Activated CD8-positive, alpha-beta memory T cell treated with anti-CD3 and anti-CD28 coated beads, Interleukin-2, amount 50 U/mL, for 24 hours (primary cell): ENCODE results near the gene NFYC.

Experiments
- DNase-seq: peaks from one replicate; pipeline ENCODE4 v3.0.0-alpha.2; 2020; ENCODE audit errors: extremely low read depth

The NFYC gene

DNA sequence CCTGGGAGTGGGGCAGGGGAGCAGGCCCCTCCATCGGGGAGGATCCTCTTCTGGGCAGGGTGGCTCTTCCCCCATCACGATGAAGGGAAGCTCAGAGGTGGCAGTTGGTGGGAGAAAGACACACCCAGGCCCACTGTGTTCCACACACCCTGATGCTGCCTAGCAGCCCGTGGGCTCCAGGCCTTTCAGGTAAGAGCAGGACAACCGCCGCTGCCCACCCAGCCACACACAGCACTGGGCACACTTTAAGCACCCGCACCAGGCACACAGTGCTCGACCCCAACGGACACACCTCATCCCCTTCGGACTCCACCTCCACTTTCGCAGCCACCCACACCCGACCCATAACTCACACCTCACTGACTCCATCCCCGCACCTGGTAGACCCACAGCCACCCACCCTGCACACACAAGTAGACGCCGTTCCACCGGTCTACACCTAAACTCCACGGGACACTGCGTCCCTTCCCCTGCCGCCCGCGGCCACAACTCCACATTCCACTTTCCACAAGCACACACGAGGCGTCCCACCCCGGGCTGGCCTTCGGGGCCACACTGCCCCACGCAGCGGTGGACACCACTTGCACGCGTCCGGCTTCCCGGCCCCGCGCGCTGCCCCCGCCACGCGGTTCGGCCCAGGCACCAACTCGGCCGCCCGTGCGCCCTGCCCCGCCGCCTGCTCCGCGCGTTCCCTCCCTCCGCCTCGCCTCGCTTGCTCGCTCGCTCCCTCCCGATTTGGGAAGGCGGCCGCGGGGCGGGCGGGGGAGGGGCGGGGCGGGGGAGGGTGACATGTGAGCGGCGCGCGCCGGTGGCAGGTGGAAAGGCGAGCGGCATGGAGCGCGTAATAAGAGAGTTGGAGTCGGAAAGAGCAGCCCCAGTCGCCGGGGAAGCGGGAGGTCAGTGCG, 91.7 kb downstream of the NFYC start, which contains the start of gene KCNQ4:
Gene KCNQ4 (plus strand): TSS at position 787 of the 905 bp plus-strand sequence. CDS start 307 bp downstream, outside the sequence.
- no peak for DNase-seq

- no peak for DNase-seq
These were observed 92.8 kb downstream of the NFYC start for GRCh38 chr1:40784141-40784770.

GRCh38 chr1:40784771-40785151, 93.3 kb downstream of the NFYC start:
- DNase-seq, result no peak

- no peak for DNase-seq
These were observed 93.9 kb downstream of the NFYC start for GRCh38 chr1:40785446-40785845.

DNA sequence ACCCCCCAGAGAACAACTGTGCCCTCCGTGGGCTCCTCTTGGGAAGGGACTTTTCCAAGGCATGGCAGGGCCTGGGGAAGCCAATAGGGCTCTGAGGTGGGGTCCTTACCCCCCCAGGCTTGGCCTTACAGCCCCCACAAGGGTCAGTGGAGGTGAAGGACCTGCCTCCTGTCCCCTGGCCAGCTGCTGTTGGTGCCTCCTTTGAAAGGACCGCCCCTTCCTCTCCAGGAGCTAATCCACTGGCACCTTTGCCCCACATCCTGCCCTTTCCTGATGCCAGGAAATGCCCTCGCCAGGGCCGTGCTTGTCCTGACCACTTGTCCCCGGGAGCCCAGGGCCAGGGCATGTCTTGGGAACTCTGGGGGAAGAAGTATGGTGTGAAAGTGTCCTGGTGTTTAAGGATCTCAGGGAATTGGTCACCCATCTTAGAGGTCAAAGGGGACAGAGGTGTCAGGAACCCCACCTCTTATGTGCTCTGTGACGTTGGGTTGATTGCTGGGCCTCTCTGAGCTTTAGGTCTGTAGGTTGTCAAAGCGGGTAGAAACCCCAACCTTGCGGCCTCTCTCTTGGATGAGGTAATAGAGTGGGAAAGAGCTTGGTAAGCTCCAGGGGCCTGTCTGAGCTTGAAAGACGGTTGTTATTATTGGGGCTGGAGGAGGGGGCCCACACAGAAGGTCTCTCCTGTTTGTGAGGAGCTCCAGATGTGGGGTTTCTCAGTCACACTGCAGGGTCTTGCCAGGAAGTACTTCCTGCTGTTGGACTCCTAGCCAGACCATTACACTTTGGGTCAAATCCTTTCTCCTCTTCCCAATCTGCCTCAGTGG, 94.9 kb downstream of the NFYC start:
- DNase-seq, result no peak

DNA sequence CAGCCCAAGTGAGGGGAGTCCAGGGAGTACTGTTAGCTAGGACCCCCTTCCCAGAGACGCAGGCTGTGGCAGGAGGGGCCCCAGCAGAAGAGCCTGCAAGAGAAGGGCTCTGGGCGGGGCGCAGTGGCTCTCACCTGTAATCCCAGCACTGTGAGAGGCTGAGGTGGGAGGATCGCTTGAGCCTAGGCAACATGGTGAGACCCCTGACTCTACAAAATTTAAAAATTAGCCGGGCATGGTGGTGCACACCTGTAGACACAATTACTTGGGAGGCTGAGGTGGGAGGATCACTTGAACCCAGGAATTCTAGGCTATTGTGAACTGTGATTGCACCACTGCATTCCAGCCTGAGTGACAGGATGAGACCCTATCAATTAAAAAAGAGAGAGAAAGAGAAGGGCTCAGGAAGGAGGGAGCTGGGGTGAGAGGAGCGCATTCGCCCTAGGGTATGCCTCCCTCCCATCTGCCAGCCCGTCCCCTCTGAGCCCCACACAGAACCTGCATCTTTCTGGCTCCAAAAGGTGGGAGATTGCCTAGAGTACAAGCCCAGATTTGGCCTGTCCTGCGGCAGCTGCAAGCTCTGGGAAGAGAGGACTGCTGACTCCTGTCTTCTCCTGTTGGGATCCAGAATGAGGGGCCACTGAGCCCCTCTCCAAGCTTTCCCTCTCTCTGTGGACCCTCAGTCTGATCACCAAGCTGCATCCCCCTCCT, 95.6 kb downstream of the NFYC start:
- no peak for DNase-seq

- DNase-seq, result no peak
These were observed 96.4 kb downstream of the NFYC start for GRCh38 chr1:40787737-40788560.

GRCh38 chr1:40788561-40789341, 97.2 kb downstream of the NFYC start:
- DNase-seq, result no peak

DNA sequence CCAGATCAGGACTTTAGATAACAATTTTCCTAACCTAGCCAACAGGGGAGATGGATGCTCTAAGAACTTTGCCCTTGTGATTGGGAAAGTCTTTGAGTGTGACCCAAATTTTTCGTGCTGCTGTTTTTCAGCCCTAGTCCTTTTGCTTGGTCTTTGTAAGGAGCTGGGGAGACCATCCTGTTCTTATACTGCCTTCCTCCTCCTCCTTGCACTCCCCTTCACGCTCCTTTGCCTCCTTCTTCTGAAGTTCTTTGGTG, 97.8 kb downstream of the NFYC start:
- no peak for DNase-seq

GRCh38 chr1:40789661-40790430, 98.3 kb downstream of the NFYC start:
- no peak for DNase-seq

- no peak for DNase-seq
These were observed 100.5 kb downstream of the NFYC start for GRCh38 chr1:40792036-40792435.

GRCh38 chr1:40793617-40794016, 102.1 kb downstream of the NFYC start:
- no peak for DNase-seq

GRCh38 chr1:40794048-40794447, 102.5 kb downstream of the NFYC start:
- DNase-seq, result no peak

- no peak for DNase-seq
These were observed 103.6 kb downstream of the NFYC start for GRCh38 chr1:40794974-40795715.

DNA sequence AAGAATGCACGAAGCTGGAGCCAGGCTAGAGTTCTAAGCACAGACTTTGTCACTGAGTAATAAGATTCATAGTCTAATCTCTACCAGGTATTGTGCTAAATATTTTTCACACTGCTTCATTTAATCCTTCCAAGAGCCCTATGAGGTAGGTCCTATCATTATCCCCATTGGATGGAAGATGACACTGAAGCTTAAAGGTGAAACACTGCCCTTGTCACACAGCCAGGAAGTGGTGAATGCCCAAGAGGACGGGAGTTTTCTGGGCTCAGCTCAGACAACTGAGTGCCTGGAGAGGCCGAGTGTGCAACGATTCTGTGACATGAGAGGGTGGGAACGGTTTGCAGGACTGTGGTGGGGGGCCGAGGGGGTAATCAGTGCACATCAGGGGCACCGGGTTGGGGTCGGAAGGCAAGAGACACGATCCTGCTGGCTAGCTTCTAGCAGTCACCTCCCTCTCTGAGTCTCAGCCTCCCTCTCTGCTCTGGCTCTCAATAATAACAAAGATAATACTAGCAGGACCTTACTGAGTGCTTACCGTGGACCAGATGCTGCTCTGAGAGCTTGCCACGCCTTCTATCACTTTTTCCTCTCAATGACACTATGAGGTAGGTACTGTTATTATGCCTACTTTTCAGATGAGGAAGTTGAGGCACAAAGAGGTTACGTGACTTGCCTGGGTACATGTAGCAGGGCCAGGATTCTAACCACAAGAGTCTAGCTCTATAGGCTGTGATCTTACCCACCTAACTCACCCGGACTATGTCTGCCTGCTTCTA, 104.5 kb downstream of the NFYC start:
- DNase-seq, result no peak

DNA sequence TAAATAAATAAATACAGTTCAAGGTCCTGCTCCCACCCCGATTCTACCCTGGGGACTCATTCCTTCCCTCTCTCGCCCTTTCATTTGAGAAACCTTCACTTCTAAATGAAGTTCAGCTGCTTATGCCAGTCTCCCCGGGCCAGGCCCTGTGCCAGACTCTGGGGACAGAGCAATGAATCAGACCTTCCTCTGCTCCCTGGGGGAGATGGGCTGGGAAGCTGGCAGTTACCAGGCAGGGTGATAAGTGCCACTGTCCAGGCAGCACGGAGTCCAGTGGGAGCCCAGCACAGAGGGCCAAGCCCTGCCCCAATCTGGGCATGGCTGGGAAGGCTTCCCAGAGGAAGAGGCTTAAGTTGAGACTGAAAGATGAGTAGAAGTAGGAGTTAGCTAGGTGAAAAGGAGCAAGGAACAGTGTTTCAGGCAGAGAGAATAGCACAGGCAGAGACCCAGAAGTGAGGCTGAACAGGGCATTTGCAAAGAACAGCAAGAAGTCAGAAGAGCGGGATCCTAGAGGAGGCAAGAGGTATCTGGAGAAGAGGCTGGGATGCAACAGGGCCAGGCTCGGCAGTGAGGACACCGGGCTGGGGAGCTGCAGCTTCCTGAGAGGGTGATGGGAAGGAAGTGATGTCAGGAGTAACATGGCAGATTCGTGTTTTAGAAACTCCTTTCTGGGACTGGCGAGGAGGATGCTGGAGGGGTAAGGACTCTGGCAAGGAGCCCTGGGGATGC, 105.6 kb downstream of the NFYC start:
- DNase-seq, result no peak

DNA sequence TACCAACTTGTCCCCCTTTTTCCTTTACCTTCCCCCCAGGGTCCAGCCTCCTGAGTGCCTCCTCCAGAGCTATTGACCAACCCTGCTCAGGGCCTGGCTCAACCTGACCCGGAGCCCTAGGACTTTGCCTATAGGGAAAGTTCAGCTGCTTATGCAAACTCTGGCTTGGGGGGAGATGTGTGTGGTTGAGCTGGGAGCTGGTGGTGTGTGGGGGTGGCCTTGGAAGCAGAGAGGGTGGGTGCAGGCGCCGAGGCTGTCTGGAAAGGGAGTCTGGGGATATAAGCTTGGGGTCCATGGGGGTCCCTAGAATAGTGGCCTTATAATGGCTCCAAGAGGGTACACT, 106.1 kb downstream of the NFYC start:
- no peak for DNase-seq
